Heart left ventricle (tissue), 13 donors: Measurements from ENCODE around the gene ARIH1.

ENCODE experiments used
- CTCF ChIP-seq, 12 donors: fragments of 200-600 bp; sonication (generic) in 4 of 12; IDR thresholded peaks; one replicate each; pipeline versions ENCODE4 v1.5.0 to v1.8.0; 2018 to 2022; ENCODE audit warnings: antibody characterized with exemption in 12 of 12, mild to moderate bottlenecking in 5 of 12
- POLR2A ChIP-seq, 2 donors: fragments of 450-650 bp; IDR thresholded peaks; one replicate each; pipeline ENCODE4 v1.6.1; 2017; ENCODE audit warnings: antibody characterized with exemption in 2 of 2, mild to moderate bottlenecking in 2 of 2, moderate library complexity in 2 of 2
- donor health status: ischemic (EF 13 %, LVEDD 7.1; RV severe dilation, severe dysfunction).
- donor health status: DM: no; HTN: yes; CAD: no.
- donor health status: DM: no; HTN: no; CAD: no.
- donor health status: ischemic (EF 25% LVEDD 6.9; RV normal size, moderate dysfunction).
- donor health status: ischemic (EF 25% LVEDD 5.7; RV mildly dilated, moderate dysfunction).
- donor health status: ischemic (EF 35%, LVEDD 5.7; RV mildly dilated, moderate dysfunction).
- donor health status: nonischemic (EF 11% LVEDD 7.7; RV severe dilation, severe dysfunction).
- donor health status: DM: yes; HTN: yes; CAD: no.
- donor health status: PGD.
- donor health status: ischemic (EF 29% LVEDD 5.4; RV normal size, mild dysfunction).
- donor health status: nonischemic (EF 23%, LVEDD 6.1; RV moderate dilation, normal function).

- no peak for TF ChIP-seq CTCF (IDR thresholded peaks at IDR 0.05)
- no peak for TF ChIP-seq POLR2A (IDR thresholded peaks at IDR 0.05)
Observed at GRCh38 chr15:72488558-72488957, 14.4 kb downstream of the ARIH1 start.
